Cardiac atrium fibroblast (primary cell): ENCODE results near the gene SEC61B. TPM values are rescaled to one million over a fixed set of nuclear protein-coding genes. Genes with fewer than 3 reads are reported as not detected.

Experiments
- total RNA-seq: library from RNA; depleted of rRNA; stranded (reverse); fragments of >200 nt; gene quantifications from 2 replicates; pipeline ENCODE4 v1.2.3, GENCODE V29; 2015

SEC61B gene
- 116 and 159 TPM in 2 replicates for total RNA-seq

DNA sequence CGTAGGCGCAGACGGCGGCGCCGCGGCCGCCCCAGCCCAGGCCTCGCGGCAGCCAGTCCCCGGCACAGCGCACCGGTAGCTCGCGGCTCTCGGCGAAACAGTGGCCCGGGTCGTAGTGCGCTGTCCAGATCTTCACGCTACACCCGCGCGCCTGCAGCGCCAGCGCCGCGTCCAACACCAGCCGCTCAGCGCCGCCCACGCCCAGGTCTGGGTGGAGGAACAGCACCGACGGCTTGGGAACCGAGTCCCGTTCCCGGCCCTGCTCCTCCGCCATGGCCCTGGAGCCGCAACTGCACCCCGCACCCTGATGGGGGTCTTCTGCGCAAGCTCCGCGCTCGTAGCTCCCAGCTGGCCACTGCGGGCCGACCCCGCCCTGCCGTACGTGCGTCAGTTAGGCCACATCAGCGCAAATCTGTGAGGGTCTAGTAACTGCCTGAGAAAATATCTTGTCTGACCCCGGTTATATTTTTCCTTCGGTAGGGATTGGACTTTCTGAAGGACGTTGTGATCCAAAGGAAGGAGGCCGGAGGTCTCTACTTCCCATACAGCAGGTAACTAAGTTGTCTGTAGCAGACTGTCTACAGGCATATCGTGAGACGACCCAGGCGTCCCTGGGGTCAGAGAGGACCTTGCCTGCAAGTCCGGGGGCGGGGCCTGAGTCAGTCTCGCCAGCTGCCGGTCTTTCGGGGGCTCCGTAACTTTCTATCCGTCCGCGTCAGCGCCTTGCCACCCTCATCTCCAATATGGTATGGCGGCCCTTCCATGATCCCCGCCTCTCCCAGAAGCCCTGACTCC lies at the start of gene SEC61B, which contains the start of gene ALG2:
TSS of gene SEC61B (plus strand) at position 662 of the 795 bp plus-strand sequence. CDS start at position 744, 82 bp downstream.
TSS of gene ALG2 (minus strand) at position 322 of the 795 bp plus-strand sequence. CDS start at position 274, 48 bp downstream.

Other genes with a start within 250 kb of the SEC61B start
- gene TGFBR1, start 117.2 kb upstream of the SEC61B start, total RNA-seq: 12.1 and 18.6 TPM in 2 replicates
- 54.2 and 61.6 TPM in 2 replicates for gene ALG2, start 340 bp upstream of the SEC61B start, total RNA-seq